CD14-positive monocyte (primary cell): ENCODE data around the gene THAP2. TPM values are rescaled to one million over a fixed set of nuclear protein-coding genes. Genes with fewer than 3 reads are reported as not detected.

Source experiments
- DNase-seq, 3 donors: peaks; one replicate each; pipeline ENCODE4 v3.0.0-alpha.2; 2011 to 2022
- H2AFZ ChIP-seq: 2 replicates; pipeline ENCODE4 v1.6.0; 2012; ENCODE audit warnings: mild to moderate bottlenecking, low read depth, low read length, inconsistent platforms; ENCODE audit not compliant: insufficient read depth, poor library complexity, severe bottlenecking
- H3K27ac ChIP-seq, 2 donors: 1 replicate in 1 of 2; 2 replicates in 1 of 2; pipeline ENCODE4 v1.5.1; 2012 to 2013; ENCODE audit warnings: low read length in 2 of 2, control low read depth in 1 of 2, inconsistent platforms in 1 of 2, low read depth in 1 of 2, mild to moderate bottlenecking in 1 of 2
- H3K27me3 ChIP-seq, 2 donors: one replicate each; pipeline versions ENCODE4 v1.6.0 to v1.6.1; 2011 to 2013; ENCODE audit warnings: low read length in 2 of 2; ENCODE audit not compliant: control insufficient read depth in 2 of 2, insufficient read depth in 2 of 2
- H3K36me3 ChIP-seq, 2 donors: replicated peaks in 1 of 2; 1 replicate in 1 of 2; 2 replicates in 1 of 2; pipeline versions ENCODE4 v1.5.1 to v1.6.1; 2012 to 2013; ENCODE audit warnings: low read length in 2 of 2, control low read depth in 1 of 2, inconsistent platforms in 1 of 2, mild to moderate bottlenecking in 1 of 2; ENCODE audit not compliant: insufficient read depth in 2 of 2, control insufficient read depth in 1 of 2
- H3K4me1 ChIP-seq, 2 donors: 1 replicate in 1 of 2; 2 replicates in 1 of 2; pipeline versions ENCODE4 v1.5.1 to v1.6.1; 2012 to 2013; ENCODE audit warnings: low read length in 2 of 2, control low read depth in 1 of 2, inconsistent platforms in 1 of 2, mild to moderate bottlenecking in 1 of 2, moderate library complexity in 1 of 2; ENCODE audit not compliant: insufficient read depth in 2 of 2, control insufficient read depth in 1 of 2
- H3K4me2 ChIP-seq: replicated peaks from 2 replicates; pipeline ENCODE3; 2012; ENCODE audit warnings: low read length, moderate library complexity, mild to moderate bottlenecking; ENCODE audit not compliant: poor library complexity, severe bottlenecking; ENCODE audit errors: extremely low read depth
- H3K4me3 ChIP-seq, 3 experiments: fragments of 200-600 bp in 1 of 3; sonication (generic) in 1 of 3; replicated peaks in 1 of 3; 1 replicate in 2 of 3; 2 replicates in 1 of 3; pipeline ENCODE4 v1.5.1; 2011 to 2013; ENCODE audit warnings: low read length in 3 of 3, mild to moderate bottlenecking in 3 of 3, control low read depth in 2 of 3, low read depth in 2 of 3, inconsistent platforms in 1 of 3, moderate library complexity in 1 of 3
- H3K79me2 ChIP-seq: 2 replicates; pipeline ENCODE4 v1.6.0; 2012; ENCODE audit warnings: mild to moderate bottlenecking, control low read depth, inconsistent platforms, low read length, moderate library complexity; ENCODE audit not compliant: insufficient read depth
- H3K9ac ChIP-seq: 2 replicates; pipeline ENCODE4 v1.6.0; 2017; ENCODE audit warnings: low read length, mild to moderate bottlenecking; ENCODE audit not compliant: insufficient read depth, poor library complexity, severe bottlenecking
- H3K9me3 ChIP-seq, 2 donors: replicated peaks in 1 of 2; 1 replicate in 1 of 2; 2 replicates in 1 of 2; pipeline versions ENCODE4 v1.5.1 to v1.6.1; 2012 to 2013; ENCODE audit warnings: low read length in 2 of 2, control low read depth in 1 of 2; ENCODE audit not compliant: control insufficient read depth in 1 of 2, insufficient read depth in 1 of 2
- H4K20me1 ChIP-seq: 2 replicates; pipeline ENCODE4 v1.6.0; 2012; ENCODE audit warnings: mild to moderate bottlenecking, low read length, control low read depth, moderate library complexity; ENCODE audit not compliant: insufficient read depth
- H3K27ac Mint-ChIP-seq, 7 donors: one replicate each; pipeline ENCODE4 v1.8.0; 2020; ENCODE audit warnings: mild to moderate bottlenecking in 7 of 7, mixed read lengths in 7 of 7, moderate library complexity in 6 of 7, inconsistent platforms in 2 of 7
- H3K27me3 Mint-ChIP-seq, 3 donors: one replicate each; pipeline ENCODE4 v1.8.0; 2021 to 2022; ENCODE audit warnings: low read depth in 3 of 3, mild to moderate bottlenecking in 3 of 3, mixed read lengths in 3 of 3, moderate library complexity in 3 of 3, inconsistent platforms in 1 of 3
- H3K36me3 Mint-ChIP-seq, 2 donors: one replicate each; pipeline ENCODE4 v1.8.0; 2020; ENCODE audit warnings: mixed read lengths in 2 of 2, inconsistent platforms in 1 of 2, mild to moderate bottlenecking in 1 of 2
- H3K4me1 Mint-ChIP-seq: one replicate; pipeline ENCODE4 v1.8.0; 2020; ENCODE audit warnings: mild to moderate bottlenecking, mixed read lengths
- H3K4me3 Mint-ChIP-seq, 2 donors: one replicate each; pipeline ENCODE4 v1.8.0; 2020; ENCODE audit warnings: mild to moderate bottlenecking in 2 of 2, mixed read lengths in 2 of 2, moderate library complexity in 1 of 2
- H3K9me3 Mint-ChIP-seq, 7 donors: one replicate each; pipeline ENCODE4 v1.8.0; 2020 to 2022; ENCODE audit warnings: mixed read lengths in 7 of 7, mild to moderate bottlenecking in 6 of 7, moderate library complexity in 6 of 7, inconsistent platforms in 2 of 7
- WGBS: methylation state at CpG from one replicate; pipeline ENCODE4 v1.1.5; 2013; ENCODE audit warnings: missing lambda C conversion rate; ENCODE audit not compliant: insufficient coverage; 5-methylcytosine and 5-hydroxymethylcytosine counted together
- intact Hi-C, 2 donors: fragments of 100-400 bp; cut with micrococcal nuclease; formaldehyde crosslinking; loops; one replicate each; pipeline versions ENCODE4 v1.15.0 to v1.15.1; 2023
- polyA plus RNA-seq, 3 donors: library from polyadenylated mRNA; depleted of rRNA in 1 of 3; unstranded in 2 of 3; stranded (reverse) in 1 of 3; fragments of 300-500 nt in 2 of 3; fragments of >200 nt in 1 of 3; fragmentation: Illumina TruSeq in 2 of 3; gene quantifications; 1 replicate in 2 of 3; 2 replicates in 1 of 3; pipeline ENCODE4 v1.2.3, GENCODE V29; 2012 to 2021
- TF ChIP-seq, protein P1 (sequence below): fragments of 200-600 bp; IDR thresholded peaks from one replicate; pipeline ENCODE4 v1.8.0; 2022; ENCODE audit warnings: antibody characterized with exemption, mild to moderate bottlenecking

The THAP2 gene
- polyA plus RNA-seq, 3 donors = 3.5 to 16.3 (median 4.3) TPM

DNA sequence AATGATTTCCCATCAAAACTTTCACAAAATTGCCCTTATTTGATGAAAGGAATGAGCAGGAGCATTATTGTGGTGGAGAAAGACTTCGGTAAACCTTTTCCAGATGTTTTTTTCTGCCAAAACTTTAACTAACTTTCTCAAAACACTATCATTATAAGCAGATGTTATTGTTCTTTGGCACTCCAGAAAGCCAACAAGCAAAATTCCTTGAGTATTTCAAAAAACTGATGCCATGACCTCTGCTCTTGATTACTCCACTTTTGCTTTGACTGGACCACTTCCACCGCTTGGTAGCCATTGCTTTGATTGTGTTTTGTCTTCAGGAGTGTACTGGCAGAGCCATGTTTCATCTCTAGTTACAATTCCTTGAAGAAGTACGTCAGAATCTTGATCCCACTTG is 60.9 kb downstream of the THAP2 start:
- WGBS = 91% methylated on average over 2 of the region's 3 CpGs
- Mint-ChIP-seq H3K27ac (no peak overlapping the region), H3K27me3 (peaks cover 0 to 4% (median 3%) of the 10 kb centered on the region in 3 donors), H3K4me1 (no peaks in the 10 kb centered on the region), H3K9me3 (peaks cover 0 to 2% (median 0%) of the 10 kb centered on the region in 7 donors), H3K4me3 (no peak overlapping the region), H3K36me3 (no peaks in the 10 kb centered on the region)
- TF ChIP-seq, protein P1, sequence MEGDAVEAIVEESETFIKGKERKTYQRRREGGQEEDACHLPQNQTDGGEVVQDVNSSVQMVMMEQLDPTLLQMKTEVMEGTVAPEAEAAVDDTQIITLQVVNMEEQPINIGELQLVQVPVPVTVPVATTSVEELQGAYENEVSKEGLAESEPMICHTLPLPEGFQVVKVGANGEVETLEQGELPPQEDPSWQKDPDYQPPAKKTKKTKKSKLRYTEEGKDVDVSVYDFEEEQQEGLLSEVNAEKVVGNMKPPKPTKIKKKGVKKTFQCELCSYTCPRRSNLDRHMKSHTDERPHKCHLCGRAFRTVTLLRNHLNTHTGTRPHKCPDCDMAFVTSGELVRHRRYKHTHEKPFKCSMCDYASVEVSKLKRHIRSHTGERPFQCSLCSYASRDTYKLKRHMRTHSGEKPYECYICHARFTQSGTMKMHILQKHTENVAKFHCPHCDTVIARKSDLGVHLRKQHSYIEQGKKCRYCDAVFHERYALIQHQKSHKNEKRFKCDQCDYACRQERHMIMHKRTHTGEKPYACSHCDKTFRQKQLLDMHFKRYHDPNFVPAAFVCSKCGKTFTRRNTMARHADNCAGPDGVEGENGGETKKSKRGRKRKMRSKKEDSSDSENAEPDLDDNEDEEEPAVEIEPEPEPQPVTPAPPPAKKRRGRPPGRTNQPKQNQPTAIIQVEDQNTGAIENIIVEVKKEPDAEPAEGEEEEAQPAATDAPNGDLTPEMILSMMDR = no peak
- Histone ChIP-seq H3K27me3 (no peaks in the 10 kb centered on the region), H3K4me1 (no peaks in the 10 kb centered on the region), H3K27ac (no peak overlapping the region), H3K9me3 (no peaks in the 10 kb centered on the region), H3K9ac (no peak overlapping the region), H3K4me3 (no peak overlapping the region), H4K20me1 (no peaks in the 10 kb centered on the region), H3K4me2 (no peak overlapping the region), H3K36me3 (no peaks in the 10 kb centered on the region), H3K79me2 (no peaks in the 10 kb centered on the region), H2AFZ (no peak overlapping the region)
- DNase-seq = no peak
- intact Hi-C loops = no loop called here

GRCh38 chr12:71726548-71726947 is 62.4 kb downstream of the THAP2 start:
- 100% methylated on average over 2 of the region's 2 CpGs for WGBS
- H3K27ac ChIP-seq = no peak overlapping the region
- no peak overlapping the region for H3K4me3 ChIP-seq
- Mint-ChIP-seq H3K36me3 (no peaks in the 10 kb centered on the region), H3K4me3 (no peak overlapping the region), H3K9me3 (peaks cover 0 to 2% (median 0%) of the 10 kb centered on the region in 7 donors), H3K27me3 (peaks cover 0 to 4% (median 3%) of the 10 kb centered on the region in 3 donors), H3K27ac (no peak overlapping the region), H3K4me1 (no peaks in the 10 kb centered on the region)
- H3K9me3 ChIP-seq = no peaks in the 10 kb centered on the region
- no peak for DNase-seq
- H3K27me3 ChIP-seq = no peaks in the 10 kb centered on the region
- H4K20me1 ChIP-seq = no peaks in the 10 kb centered on the region
- H3K4me2 ChIP-seq = no peak overlapping the region
- H3K79me2 ChIP-seq = no peaks in the 10 kb centered on the region
- no peaks in the 10 kb centered on the region for H3K4me1 ChIP-seq
- H3K36me3 ChIP-seq = no peaks in the 10 kb centered on the region
- TF ChIP-seq, protein P1 = no peak
- intact Hi-C loops = no loop called here
- no peak overlapping the region for H3K9ac ChIP-seq
- H2AFZ ChIP-seq = no peak overlapping the region
